ENCODE results near the gene MBNL1. TPM values are rescaled to one million over a fixed set of nuclear protein-coding genes. Genes with fewer than 3 reads are reported as not detected.

MBNL1 gene
- total RNA-seq, 6 donors from 2014 or later: 231 to 506 (median 357) TPM

Small RNA genes within 50 kb of the gene (small RNA-seq; reads per million reads assigned to genes)
- 0 reads per million in 4 donors for gene RF00019

All from upper lobe of left lung (tissue), 6 donors.